HL-60 (cell line): ENCODE results near the gene CCSER2.

Experiments
- DNase-seq, 2 experiments: peaks; one replicate each; pipeline ENCODE4 v3.0.0-alpha.2; 2010 to 2020; ENCODE audit warnings: low read depth in 1 of 2, low spot score in 1 of 2
- H3K27ac ChIP-seq: fragments of 250-450 bp; sonication (Bioruptor Pico); replicated peaks from 2 replicates; pipeline ENCODE4 v1.5.1; 2020; ENCODE audit warnings: mild to moderate bottlenecking, moderate library complexity
- H3K27me3 ChIP-seq: fragments of 250-450 bp; sonication (Bioruptor Pico); 2 replicates; pipeline ENCODE4 v1.5.1; 2021; ENCODE audit warnings: mild to moderate bottlenecking, moderate library complexity; ENCODE audit not compliant: insufficient read depth, poor library complexity, severe bottlenecking
- H3K4me3 ChIP-seq: replicated peaks from 2 replicates; pipeline ENCODE4 v1.5.1; 2011; ENCODE audit warnings: mild to moderate bottlenecking, control low read depth, low read length; ENCODE audit not compliant: insufficient read depth
- CTCF ChIP-seq: IDR thresholded peaks from one replicate; pipeline ENCODE4 v1.5.1; 2011; ENCODE audit warnings: low read length, control low read depth, inconsistent platforms; ENCODE audit not compliant: insufficient read depth
- GABPA ChIP-seq: IDR thresholded peaks from 2 replicates; pipeline ENCODE4 v1.6.1; 2012; ENCODE audit warnings: low read depth
- POLR2AphosphoS5 ChIP-seq: IDR thresholded peaks from 2 replicates; pipeline ENCODE4 v1.6.1; 2012; ENCODE audit warnings: low read depth
- REST ChIP-seq: IDR thresholded peaks from 2 replicates; pipeline ENCODE4 v1.6.1; 2012; ENCODE audit warnings: low read depth; ENCODE audit not compliant: insufficient replicate concordance
- SPI1 ChIP-seq: IDR thresholded peaks from 2 replicates; pipeline ENCODE4 v1.6.1; 2012; ENCODE audit warnings: low read depth, mild to moderate bottlenecking, borderline replicate concordance

Gene CCSER2

GRCh38 chr10:84511709-84512285, 183.4 kb downstream of the CCSER2 start:
- H3K27ac ChIP-seq: no peak overlapping the region
- TF ChIP-seq GABPA: no peak
- no peak for TF ChIP-seq SPI1
- TF ChIP-seq REST: no peak
- TF ChIP-seq POLR2AphosphoS5: no peak
- no peak for TF ChIP-seq CTCF
- H3K27me3 ChIP-seq: no peaks in the 10 kb centered on the region
- no peak overlapping the region for H3K4me3 ChIP-seq
- DNase-seq: no peak

- no peak overlapping the region for H3K4me3 ChIP-seq
- DNase-seq: no peak
- TF ChIP-seq REST (no peak), SPI1 (no peak), CTCF (no peak)
- no peak overlapping the region for H3K27ac ChIP-seq
- H3K27me3 ChIP-seq: no peaks in the 10 kb centered on the region
Observed at GRCh38 chr10:84517554-84517953, 189.2 kb downstream of the CCSER2 start.

- no peaks in the 10 kb centered on the region for H3K27me3 ChIP-seq
- H3K4me3 ChIP-seq: no peak overlapping the region
- no peak for DNase-seq
- H3K27ac ChIP-seq: no peak overlapping the region
- TF ChIP-seq CTCF (no peak), SPI1 (no peak), GABPA (no peak), POLR2AphosphoS5 (no peak), REST (no peak)
Observed at GRCh38 chr10:84519235-84519634, 190.8 kb downstream of the CCSER2 start.
